Measurements from ENCODE around the gene ANKS1B.

DNA sequence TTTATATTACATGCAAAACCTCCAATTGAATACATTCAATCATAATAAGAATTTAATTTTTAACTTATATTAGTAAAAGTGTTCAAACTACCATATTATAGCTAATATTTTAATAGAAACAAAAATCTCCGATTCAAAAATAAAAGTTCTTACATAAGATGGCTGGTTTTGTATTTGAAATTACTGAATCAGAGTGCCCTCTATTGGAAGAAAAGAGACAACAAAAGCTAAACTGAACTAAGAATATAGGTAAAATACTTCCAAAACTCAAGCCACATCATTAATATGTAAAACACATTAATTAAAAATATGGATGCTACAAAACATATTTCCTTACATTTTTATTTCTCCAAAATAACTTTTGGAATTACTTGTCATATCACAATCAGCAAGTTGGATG is 216.9 kb downstream of the ANKS1B start:
- no peak for TF ChIP-seq POLR2A (IDR thresholded peaks at IDR 0.05)
- TF ChIP-seq, protein P1, sequence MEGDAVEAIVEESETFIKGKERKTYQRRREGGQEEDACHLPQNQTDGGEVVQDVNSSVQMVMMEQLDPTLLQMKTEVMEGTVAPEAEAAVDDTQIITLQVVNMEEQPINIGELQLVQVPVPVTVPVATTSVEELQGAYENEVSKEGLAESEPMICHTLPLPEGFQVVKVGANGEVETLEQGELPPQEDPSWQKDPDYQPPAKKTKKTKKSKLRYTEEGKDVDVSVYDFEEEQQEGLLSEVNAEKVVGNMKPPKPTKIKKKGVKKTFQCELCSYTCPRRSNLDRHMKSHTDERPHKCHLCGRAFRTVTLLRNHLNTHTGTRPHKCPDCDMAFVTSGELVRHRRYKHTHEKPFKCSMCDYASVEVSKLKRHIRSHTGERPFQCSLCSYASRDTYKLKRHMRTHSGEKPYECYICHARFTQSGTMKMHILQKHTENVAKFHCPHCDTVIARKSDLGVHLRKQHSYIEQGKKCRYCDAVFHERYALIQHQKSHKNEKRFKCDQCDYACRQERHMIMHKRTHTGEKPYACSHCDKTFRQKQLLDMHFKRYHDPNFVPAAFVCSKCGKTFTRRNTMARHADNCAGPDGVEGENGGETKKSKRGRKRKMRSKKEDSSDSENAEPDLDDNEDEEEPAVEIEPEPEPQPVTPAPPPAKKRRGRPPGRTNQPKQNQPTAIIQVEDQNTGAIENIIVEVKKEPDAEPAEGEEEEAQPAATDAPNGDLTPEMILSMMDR (IDR thresholded peaks at IDR 0.05) = peak in 3 of 6 experiments; percentile 56 to 74 (median 62)

All from thyroid gland (tissue), 4 donors.